ENCODE data around the gene NKD2. TPM values are rescaled to one million over a fixed set of nuclear protein-coding genes. Genes with fewer than 3 reads are reported as not detected.

NKD2 gene
- total and polyA plus RNA-seq, 5 donors from 2014 or later: not detected

GRCh38 chr5:1061916-1062315 lies 53.3 kb downstream of the NKD2 start:
- no peak overlapping the region for H3K27ac ChIP-seq (ENCODE audit: insufficient read depth, low read length, poor library complexity, severe bottlenecking)
- no peak for ATAC-seq (ENCODE audit: low read depth in 2 of 2)
- Mint-ChIP-seq H3K9me3 (peaks cover 0 to 1% (median 0%) of the 10 kb centered on the region in 7 donors), H3K36me3 (peaks cover 13% of the 10 kb centered on the region), H3K4me3 (no peak overlapping the region), H3K27ac (no peak overlapping the region), H3K4me1 (no peaks in the 10 kb centered on the region), H3K27me3 (no peaks in the 10 kb centered on the region)
- no peak for DNase-seq
- no peak overlapping the region for H3K4me3 ChIP-seq (ENCODE audit: low read depth, low read length)
- no peaks in the 10 kb centered on the region for H3K4me1 ChIP-seq (ENCODE audit: control insufficient read depth, insufficient read depth, low read length, poor library complexity, severe bottlenecking)
- H3K9me3 ChIP-seq (ENCODE audit: control insufficient read depth in 2 of 2, low read length in 2 of 2): no peaks in the 10 kb centered on the region
- H3K27me3 ChIP-seq (ENCODE audit: control insufficient read depth, insufficient read depth, low read length): no peaks in the 10 kb centered on the region
- H3K36me3 ChIP-seq (ENCODE audit: control insufficient read depth, insufficient read depth, low read length): peaks cover 32% of the 10 kb centered on the region

- Mint-ChIP-seq H3K27ac (peak overlapping the region in 1 of 3 donors; percentile 48), H3K27me3 (no peaks in the 10 kb centered on the region), H3K36me3 (peaks cover 13% of the 10 kb centered on the region), H3K4me1 (no peaks in the 10 kb centered on the region), H3K4me3 (no peak overlapping the region), H3K9me3 (peaks cover 0 to 1% (median 0%) of the 10 kb centered on the region in 7 donors)
- no peaks in the 10 kb centered on the region for H3K27me3 ChIP-seq (ENCODE audit: control insufficient read depth, insufficient read depth, low read length)
- no peaks in the 10 kb centered on the region for H3K4me1 ChIP-seq (ENCODE audit: control insufficient read depth, insufficient read depth, low read length, poor library complexity, severe bottlenecking)
- DNase-seq: no peak
- H3K9me3 ChIP-seq (ENCODE audit: control insufficient read depth in 2 of 2, low read length in 2 of 2): no peaks in the 10 kb centered on the region
- no peak for ATAC-seq (ENCODE audit: low read depth in 2 of 2)
- H3K36me3 ChIP-seq (ENCODE audit: control insufficient read depth, insufficient read depth, low read length): peaks cover 32% of the 10 kb centered on the region
- H3K27ac ChIP-seq (ENCODE audit: insufficient read depth, low read length, poor library complexity, severe bottlenecking): no peak overlapping the region
- H3K4me3 ChIP-seq (ENCODE audit: low read depth, low read length): no peak overlapping the region
Observed at GRCh38 chr5:1062761-1063568, 54.4 kb downstream of the NKD2 start.

DNA sequence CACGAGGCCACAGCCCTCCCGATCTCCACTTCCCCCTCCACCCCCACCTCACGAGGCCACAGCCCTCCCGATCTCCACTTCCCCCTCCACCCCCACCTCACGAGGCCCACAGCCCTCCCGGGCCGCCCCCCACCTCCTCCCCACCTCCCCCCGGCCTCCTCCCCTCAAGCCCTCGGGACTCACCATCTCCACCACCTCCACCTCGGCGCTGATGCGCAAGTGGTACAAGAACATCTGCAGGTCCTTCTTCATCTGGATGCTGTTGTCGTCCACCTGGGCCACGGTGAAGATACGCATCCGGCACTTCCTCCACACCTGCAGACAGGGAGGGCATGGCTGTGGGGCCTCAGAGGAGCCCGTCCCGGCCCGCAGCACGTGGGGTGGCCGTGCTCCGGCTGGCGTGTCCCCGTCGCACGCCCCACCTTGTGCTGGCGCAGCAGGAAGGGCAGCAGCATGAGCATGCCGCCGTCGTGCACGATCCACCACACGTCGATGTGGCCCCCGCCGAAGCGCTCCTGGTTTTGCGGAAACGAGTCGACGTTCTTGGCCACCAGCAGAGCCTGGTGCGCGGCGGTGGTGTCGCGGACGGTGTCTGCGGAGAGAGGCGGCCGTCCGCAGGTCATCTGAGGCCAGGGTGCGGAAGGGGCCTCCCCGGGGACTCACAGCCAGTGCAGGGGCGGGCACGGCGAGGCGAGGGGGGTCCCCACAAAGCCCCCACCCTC lies 55.2 kb downstream of the NKD2 start:
- DNase-seq (no peak), ATAC-seq (ENCODE audit: low read depth in 2 of 2) (no peak)
- Mint-ChIP-seq H3K4me3 (no peak overlapping the region), H3K36me3 (peaks cover 13% of the 10 kb centered on the region), H3K9me3 (peaks cover 0 to 1% (median 0%) of the 10 kb centered on the region in 7 donors), H3K27me3 (no peaks in the 10 kb centered on the region), H3K27ac (no peak overlapping the region), H3K4me1 (no peaks in the 10 kb centered on the region)
- no peaks in the 10 kb centered on the region for H3K27me3 ChIP-seq (ENCODE audit: control insufficient read depth, insufficient read depth, low read length)
- H3K36me3 ChIP-seq (ENCODE audit: control insufficient read depth, insufficient read depth, low read length): peaks cover 31% of the 10 kb centered on the region
- H3K4me3 ChIP-seq (ENCODE audit: low read depth, low read length): no peak overlapping the region
- no peaks in the 10 kb centered on the region for H3K4me1 ChIP-seq (ENCODE audit: control insufficient read depth, insufficient read depth, low read length, poor library complexity, severe bottlenecking)
- H3K9me3 ChIP-seq (ENCODE audit: control insufficient read depth in 2 of 2, low read length in 2 of 2): no peaks in the 10 kb centered on the region
- no peak overlapping the region for H3K27ac ChIP-seq (ENCODE audit: insufficient read depth, low read length, poor library complexity, severe bottlenecking)

GRCh38 chr5:1064383-1065142 lies 56.0 kb downstream of the NKD2 start:
- no peak for DNase-seq

DNA sequence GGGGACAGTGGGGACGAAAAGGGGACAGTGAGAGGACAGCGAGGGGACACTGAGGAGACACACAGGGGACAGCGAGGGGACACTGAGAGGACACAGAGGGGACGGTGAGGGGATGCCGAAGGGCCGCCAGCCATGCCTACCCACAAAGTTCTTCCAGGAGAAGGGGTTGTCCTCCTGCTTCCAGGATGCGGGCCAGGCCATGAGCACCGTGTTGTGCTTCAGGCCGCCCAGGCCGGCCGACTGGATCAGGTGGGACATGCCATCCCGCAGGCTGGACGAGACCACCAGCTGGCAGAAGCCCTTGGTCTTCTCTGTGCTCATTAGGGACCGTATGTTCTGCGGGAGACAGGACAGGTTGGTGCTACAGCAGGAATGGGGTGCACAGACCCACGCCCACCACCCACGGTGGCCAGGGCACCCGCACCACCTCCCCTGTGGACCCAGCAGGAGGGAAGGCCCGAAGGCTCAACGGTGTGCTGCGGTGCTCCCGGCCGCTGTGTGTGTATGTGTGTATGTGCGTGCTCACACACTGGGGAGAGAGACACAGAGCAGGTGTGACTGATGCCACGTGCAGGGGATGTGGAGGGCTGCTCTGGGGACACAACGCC lies 56.6 kb downstream of the NKD2 start:
- no peak overlapping the region for H3K4me3 ChIP-seq (ENCODE audit: low read depth, low read length)
- H3K36me3 Mint-ChIP-seq: peaks cover 13% of the 10 kb centered on the region
- DNase-seq (no peak), ATAC-seq (ENCODE audit: low read depth in 2 of 2) (no peak)
- no peaks in the 10 kb centered on the region for H3K27me3 ChIP-seq (ENCODE audit: control insufficient read depth, insufficient read depth, low read length)
- H3K9me3 Mint-ChIP-seq: peaks cover 0 to 1% (median 0%) of the 10 kb centered on the region in 7 donors
- peaks cover 24% of the 10 kb centered on the region for H3K36me3 ChIP-seq (ENCODE audit: control insufficient read depth, insufficient read depth, low read length)
- no peaks in the 10 kb centered on the region for H3K4me1 Mint-ChIP-seq
- H3K4me3 Mint-ChIP-seq: no peak overlapping the region
- no peaks in the 10 kb centered on the region for H3K9me3 ChIP-seq (ENCODE audit: control insufficient read depth in 2 of 2, low read length in 2 of 2)
- H3K4me1 ChIP-seq (ENCODE audit: control insufficient read depth, insufficient read depth, low read length, poor library complexity, severe bottlenecking): no peaks in the 10 kb centered on the region
- H3K27me3 Mint-ChIP-seq: no peaks in the 10 kb centered on the region
- no peak overlapping the region for H3K27ac Mint-ChIP-seq
- no peak overlapping the region for H3K27ac ChIP-seq (ENCODE audit: insufficient read depth, low read length, poor library complexity, severe bottlenecking)

More at GRCh38 chr5:1064383-1065142, 56.0 kb downstream of the NKD2 start:
- Mint-ChIP-seq H3K9me3 (peaks cover 0 to 1% (median 0%) of the 10 kb centered on the region in 7 donors), H3K4me3 (no peak overlapping the region), H3K27me3 (no peaks in the 10 kb centered on the region), H3K4me1 (no peaks in the 10 kb centered on the region), H3K36me3 (peaks cover 13% of the 10 kb centered on the region), H3K27ac (no peak overlapping the region)
- Histone ChIP-seq H3K4me1 (ENCODE audit: control insufficient read depth, insufficient read depth, low read length, poor library complexity, severe bottlenecking) (no peaks in the 10 kb centered on the region), H3K9me3 (ENCODE audit: control insufficient read depth in 2 of 2, low read length in 2 of 2) (no peaks in the 10 kb centered on the region), H3K27ac (ENCODE audit: insufficient read depth, low read length, poor library complexity, severe bottlenecking) (no peak overlapping the region), H3K36me3 (ENCODE audit: control insufficient read depth, insufficient read depth, low read length) (peaks cover 27% of the 10 kb centered on the region), H3K27me3 (ENCODE audit: control insufficient read depth, insufficient read depth, low read length) (no peaks in the 10 kb centered on the region), H3K4me3 (ENCODE audit: low read depth, low read length) (no peak overlapping the region)
- no peak for ATAC-seq (ENCODE audit: low read depth in 2 of 2)

- Mint-ChIP-seq H3K27ac (peak overlapping the region in 1 of 3 donors; percentile 63), H3K4me3 (no peak overlapping the region), H3K9me3 (peaks cover 0 to 1% (median 0%) of the 10 kb centered on the region in 7 donors), H3K4me1 (no peaks in the 10 kb centered on the region), H3K36me3 (peaks cover 13% of the 10 kb centered on the region), H3K27me3 (no peaks in the 10 kb centered on the region)
- H3K36me3 ChIP-seq (ENCODE audit: control insufficient read depth, insufficient read depth, low read length): peaks cover 21% of the 10 kb centered on the region
- H3K9me3 ChIP-seq (ENCODE audit: control insufficient read depth in 2 of 2, low read length in 2 of 2): no peaks in the 10 kb centered on the region
- H3K27me3 ChIP-seq (ENCODE audit: control insufficient read depth, insufficient read depth, low read length): no peaks in the 10 kb centered on the region
- no peak overlapping the region for H3K27ac ChIP-seq (ENCODE audit: insufficient read depth, low read length, poor library complexity, severe bottlenecking)
- no peaks in the 10 kb centered on the region for H3K4me1 ChIP-seq (ENCODE audit: control insufficient read depth, insufficient read depth, low read length, poor library complexity, severe bottlenecking)
- DNase-seq: no peak
- ATAC-seq (ENCODE audit: low read depth in 2 of 2): no peak
- no peak overlapping the region for H3K4me3 ChIP-seq (ENCODE audit: low read depth, low read length)
Observed at GRCh38 chr5:1065891-1066650, 57.5 kb downstream of the NKD2 start.

GRCh38 chr5:1066676-1067075 lies 58.1 kb downstream of the NKD2 start:
- DNase-seq (no peak), ATAC-seq (ENCODE audit: low read depth in 2 of 2) (no peak)
- no peaks in the 10 kb centered on the region for H3K9me3 ChIP-seq (ENCODE audit: control insufficient read depth in 2 of 2, low read length in 2 of 2)
- H3K27me3 Mint-ChIP-seq: no peaks in the 10 kb centered on the region
- peaks cover 13% of the 10 kb centered on the region for H3K36me3 Mint-ChIP-seq
- H3K27me3 ChIP-seq (ENCODE audit: control insufficient read depth, insufficient read depth, low read length): no peaks in the 10 kb centered on the region
- peaks cover 21% of the 10 kb centered on the region for H3K36me3 ChIP-seq (ENCODE audit: control insufficient read depth, insufficient read depth, low read length)
- no peaks in the 10 kb centered on the region for H3K4me1 Mint-ChIP-seq
- no peaks in the 10 kb centered on the region for H3K4me1 ChIP-seq (ENCODE audit: control insufficient read depth, insufficient read depth, low read length, poor library complexity, severe bottlenecking)
- H3K4me3 ChIP-seq (ENCODE audit: low read depth, low read length): no peak overlapping the region
- H3K27ac ChIP-seq (ENCODE audit: insufficient read depth, low read length, poor library complexity, severe bottlenecking): no peak overlapping the region
- no peak overlapping the region for H3K4me3 Mint-ChIP-seq
- H3K27ac Mint-ChIP-seq: peak overlapping the region in 1 of 3 donors; percentile 63
- peaks cover 0 to 1% (median 0%) of the 10 kb centered on the region in 7 donors for H3K9me3 Mint-ChIP-seq
